BE2C (cell line): Measurements from ENCODE around the gene ACTR6.

ENCODE experiments used
- DNase-seq: peaks from one replicate; pipeline ENCODE4 v3.0.0-alpha.2; 2020
- H3K27me3 ChIP-seq: fragments of 250-450 bp; sonication (Bioruptor Pico); 2 replicates; pipeline ENCODE4 v1.5.1; 2020; ENCODE audit warnings: mild to moderate bottlenecking
- H3K36me3 ChIP-seq: fragments of 250-450 bp; sonication (Bioruptor Pico); 2 replicates; pipeline ENCODE4 v1.5.1; 2020; ENCODE audit warnings: mild to moderate bottlenecking
- H3K4me1 ChIP-seq: fragments of 250-450 bp; sonication (Bioruptor Pico); 2 replicates; pipeline ENCODE4 v1.5.1; 2020
- H3K4me3 ChIP-seq: 2 replicates; pipeline ENCODE4 v1.5.1; 2011; ENCODE audit warnings: low read depth, low read length
- H3K9me3 ChIP-seq: fragments of 250-450 bp; sonication (Bioruptor Pico); 2 replicates; pipeline ENCODE4 v1.5.1; 2020
- CTCF ChIP-seq: IDR thresholded peaks from 2 replicates; pipeline ENCODE4 v1.5.1; 2012; ENCODE audit warnings: mild to moderate bottlenecking, low read depth, low read length

The ACTR6 gene

GRCh38 chr12:100157427-100157821, 43.2 kb upstream of the ACTR6 start:
- TF ChIP-seq CTCF: no peak
- no peak for DNase-seq
- Histone ChIP-seq H3K4me1 (no peaks in the 10 kb centered on the region), H3K4me3 (no peak overlapping the region), H3K9me3 (no peaks in the 10 kb centered on the region), H3K27me3 (no peaks in the 10 kb centered on the region), H3K36me3 (no peaks in the 10 kb centered on the region)

GRCh38 chr12:100158535-100158934, 42.1 kb upstream of the ACTR6 start:
- no peak overlapping the region for H3K4me3 ChIP-seq
- H3K36me3 ChIP-seq: no peaks in the 10 kb centered on the region
- no peaks in the 10 kb centered on the region for H3K27me3 ChIP-seq
- no peaks in the 10 kb centered on the region for H3K9me3 ChIP-seq
- no peak for TF ChIP-seq CTCF
- DNase-seq: no peak
- H3K4me1 ChIP-seq: peaks cover 3% of the 10 kb centered on the region; the same call in 1 of the 2 replicates

- no peaks in the 10 kb centered on the region for H3K27me3 ChIP-seq
- DNase-seq: no peak
- peaks cover 8% of the 10 kb centered on the region for H3K4me1 ChIP-seq
- no peak for TF ChIP-seq CTCF
- H3K9me3 ChIP-seq: no peaks in the 10 kb centered on the region
- no peak overlapping the region for H3K4me3 ChIP-seq
- no peaks in the 10 kb centered on the region for H3K36me3 ChIP-seq
Measured at GRCh38 chr12:100159391-100160104, 41.1 kb upstream of the ACTR6 start.

DNA sequence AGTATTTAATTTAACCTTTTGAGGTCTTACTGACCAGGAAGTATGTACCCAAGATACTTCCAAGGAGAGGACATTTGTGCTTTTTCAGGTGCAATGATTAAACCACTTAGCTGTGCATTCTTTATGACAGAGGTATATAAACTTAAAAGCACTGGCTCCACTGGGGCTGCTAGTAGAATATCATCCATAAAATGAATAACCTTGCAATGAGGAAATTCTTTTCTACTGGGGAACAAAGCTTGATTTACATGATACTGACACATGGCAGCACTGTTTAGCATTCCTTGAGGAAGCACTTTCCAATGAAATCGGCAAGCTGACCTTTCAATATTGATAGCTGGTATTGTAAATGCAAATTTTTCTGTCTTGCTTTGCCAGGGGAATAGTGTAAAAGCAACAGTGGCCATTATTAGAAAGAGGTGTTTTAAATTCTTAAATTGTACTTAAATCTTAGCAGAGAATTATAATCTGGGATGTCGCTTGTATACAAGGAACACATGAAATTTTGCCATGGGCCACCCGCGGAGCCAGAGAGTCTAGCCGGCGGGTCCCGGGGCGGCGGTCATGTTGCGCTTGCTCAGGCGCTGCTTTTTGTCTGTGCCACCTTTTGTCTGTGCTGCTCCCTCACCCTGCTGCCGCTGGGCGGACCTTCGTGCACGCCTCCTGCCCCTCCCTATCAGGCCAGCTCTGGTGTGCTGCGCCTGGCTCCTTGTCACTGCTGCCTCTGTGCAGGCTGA, 37.0 kb upstream of the ACTR6 start:
- Histone ChIP-seq H3K27me3 (no peaks in the 10 kb centered on the region), H3K9me3 (no peaks in the 10 kb centered on the region), H3K4me1 (peaks cover 8% of the 10 kb centered on the region), H3K36me3 (no peaks in the 10 kb centered on the region), H3K4me3 (peak overlapping the region; percentile 59)
- DNase-seq: peak; percentile 91
- peak; percentile 37 for TF ChIP-seq CTCF

- Histone ChIP-seq H3K4me3 (peak overlapping the region; percentile 59), H3K9me3 (no peaks in the 10 kb centered on the region), H3K27me3 (no peaks in the 10 kb centered on the region), H3K36me3 (no peaks in the 10 kb centered on the region), H3K4me1 (peaks cover 8% of the 10 kb centered on the region)
- TF ChIP-seq CTCF: no peak
- no peak for DNase-seq
Measured at GRCh38 chr12:100164153-100164704, 36.4 kb upstream of the ACTR6 start.

DNA sequence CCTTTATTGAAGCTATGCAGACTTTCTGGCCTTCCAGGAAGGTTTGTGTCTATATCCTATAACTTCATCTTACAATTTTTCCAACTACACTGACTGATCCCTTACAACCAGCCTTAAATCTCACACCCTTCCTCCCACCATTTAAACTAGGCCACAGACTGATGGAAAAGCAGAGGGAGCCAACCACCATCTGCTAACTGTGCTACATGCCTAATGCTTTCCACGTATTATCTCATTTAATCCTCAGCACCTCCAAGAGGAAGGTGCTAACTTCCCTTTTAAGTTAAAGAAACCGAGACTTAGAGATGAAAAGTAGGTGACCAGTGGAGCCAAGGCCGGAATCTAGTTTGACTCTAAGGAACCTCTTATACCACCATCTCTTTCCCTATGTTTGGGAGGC, 35.3 kb upstream of the ACTR6 start:
- no peak for DNase-seq
- Histone ChIP-seq H3K4me3 (no peak overlapping the region), H3K36me3 (no peaks in the 10 kb centered on the region), H3K27me3 (no peaks in the 10 kb centered on the region), H3K4me1 (peaks cover 8% of the 10 kb centered on the region), H3K9me3 (no peaks in the 10 kb centered on the region)
- TF ChIP-seq CTCF: no peak
